Measurements from ENCODE around the gene SH3GL3.

DNA sequence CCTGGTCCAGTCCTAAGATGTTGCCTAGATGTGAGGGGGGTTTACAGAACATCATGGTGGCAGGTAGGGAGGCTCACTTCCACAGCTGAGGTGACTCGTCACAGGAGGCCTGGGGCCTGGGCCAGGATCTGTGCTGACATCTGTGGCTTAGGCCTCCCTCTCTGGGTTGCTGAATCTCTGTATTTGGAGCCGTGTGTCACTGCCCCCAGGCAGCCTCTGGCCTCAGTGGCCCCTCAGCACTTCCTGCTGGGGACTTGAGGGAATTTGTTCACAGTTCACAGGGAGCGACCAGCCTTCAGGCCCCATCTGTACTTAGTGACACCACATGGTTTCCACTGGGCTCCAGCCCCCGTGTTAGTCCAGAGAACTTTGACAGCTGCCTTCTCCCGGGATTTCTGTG, 165.1 kb downstream of the SH3GL3 start:
- TF ChIP-seq, protein P1, sequence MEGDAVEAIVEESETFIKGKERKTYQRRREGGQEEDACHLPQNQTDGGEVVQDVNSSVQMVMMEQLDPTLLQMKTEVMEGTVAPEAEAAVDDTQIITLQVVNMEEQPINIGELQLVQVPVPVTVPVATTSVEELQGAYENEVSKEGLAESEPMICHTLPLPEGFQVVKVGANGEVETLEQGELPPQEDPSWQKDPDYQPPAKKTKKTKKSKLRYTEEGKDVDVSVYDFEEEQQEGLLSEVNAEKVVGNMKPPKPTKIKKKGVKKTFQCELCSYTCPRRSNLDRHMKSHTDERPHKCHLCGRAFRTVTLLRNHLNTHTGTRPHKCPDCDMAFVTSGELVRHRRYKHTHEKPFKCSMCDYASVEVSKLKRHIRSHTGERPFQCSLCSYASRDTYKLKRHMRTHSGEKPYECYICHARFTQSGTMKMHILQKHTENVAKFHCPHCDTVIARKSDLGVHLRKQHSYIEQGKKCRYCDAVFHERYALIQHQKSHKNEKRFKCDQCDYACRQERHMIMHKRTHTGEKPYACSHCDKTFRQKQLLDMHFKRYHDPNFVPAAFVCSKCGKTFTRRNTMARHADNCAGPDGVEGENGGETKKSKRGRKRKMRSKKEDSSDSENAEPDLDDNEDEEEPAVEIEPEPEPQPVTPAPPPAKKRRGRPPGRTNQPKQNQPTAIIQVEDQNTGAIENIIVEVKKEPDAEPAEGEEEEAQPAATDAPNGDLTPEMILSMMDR (conservative IDR thresholded peaks at IDR 0.05 in 1 of 2, IDR thresholded peaks at IDR 0.05 in 1 of 2; ENCODE audit: extremely low read depth in 1 of 2, insufficient read depth in 1 of 2, low read depth in 1 of 2, low read length in 2 of 2) = no peak
- TF ChIP-seq EZH2 (IDR thresholded peaks at IDR 0.05; ENCODE audit: borderline replicate concordance, low read length) = no peak

Measured in mammary epithelial cell (primary cell).